Kidney (tissue), 14 donors: Measurements from ENCODE around the gene SLFN12L. TPM values are rescaled to one million over a fixed set of nuclear protein-coding genes. Genes with fewer than 3 reads are reported as not detected.
"Not testable (repeated sequence)": the region's sequence is repeated elsewhere in the genome, so short reads cannot be mapped to it uniquely, and the experiment has no call there.

Experiments used
- DNase-seq, 5 donors: peaks; one replicate each; pipeline ENCODE4 v3.0.0-alpha.2; 2013 to 2020
- FAIRE-seq: peaks from 2 replicates; lab custom pipeline; 2012; peaks lifted over from hg19 to GRCh38; lab: Jason Lieb, UNC
- H3K27ac ChIP-seq, 2 donors: one replicate each; pipeline ENCODE4 v1.7.0; 2013; ENCODE audit warnings: low read depth in 2 of 2, low read length in 2 of 2, inconsistent platforms in 1 of 2
- H3K27me3 ChIP-seq: one replicate; pipeline ENCODE4 v1.7.1; 2013; ENCODE audit warnings: low read length, inconsistent platforms; ENCODE audit not compliant: control insufficient read depth, insufficient read depth
- H3K36me3 ChIP-seq, 3 donors: one replicate each; pipeline versions ENCODE4 v1.7.0 to v1.7.1; 2013; ENCODE audit warnings: low read length in 3 of 3, control low read depth in 1 of 3, inconsistent platforms in 1 of 3; ENCODE audit not compliant: insufficient read depth in 3 of 3, control insufficient read depth in 2 of 3
- H3K4me1 ChIP-seq, 3 donors: one replicate each; pipeline versions ENCODE4 v1.7.0 to v1.7.1; 2013; ENCODE audit warnings: low read length in 3 of 3, inconsistent platforms in 1 of 3, low read depth in 1 of 3; ENCODE audit not compliant: control insufficient read depth in 2 of 3, insufficient read depth in 2 of 3
- H3K4me3 ChIP-seq, 3 donors: one replicate each; pipeline versions ENCODE4 v1.7.0 to v1.8.1; 2013; ENCODE audit warnings: low read length in 3 of 3, control low read depth in 1 of 3, inconsistent platforms in 1 of 3
- H3K9ac ChIP-seq, 3 donors: one replicate each; pipeline versions ENCODE4 v1.7.0 to v1.7.1; 2013; ENCODE audit warnings: low read length in 3 of 3, control low read depth in 1 of 3, inconsistent platforms in 1 of 3
- H3K9me3 ChIP-seq, 3 donors: one replicate each; pipeline versions ENCODE4 v1.7.0 to v1.7.1; 2013; ENCODE audit warnings: low read length in 3 of 3, control low read depth in 1 of 3, inconsistent platforms in 1 of 3; ENCODE audit not compliant: control insufficient read depth in 2 of 3, insufficient read depth in 1 of 3
- intact Hi-C: fragments of 100-400 bp; cut with DNase I; formaldehyde crosslinking; loops from one replicate; pipeline ENCODE4 v1.11.1; 2022
- polyA plus RNA-seq: library from polyadenylated mRNA; stranded (reverse); fragments of 350-450 nt; fragmentation: Illumina TruSeq; extraction: RNeasy Lipid Tissue Mini Kit (QIAGEN cat#74804); gene quantifications from one replicate; pipeline ENCODE4 v1.2.3, GENCODE V29; 2014; ENCODE audit warnings: low read depth, low replicate concordance; ENCODE audit not compliant: insufficient read depth
- total RNA-seq: library from RNA; stranded (reverse); fragmentation: NEBNext Ultra II Directional; extraction: Animal tissue kit (Norgen Biotek cat#: 25700); gene quantifications from one replicate; pipeline ENCODE4 v1.2.1, GENCODE V29; 2021
- TF ChIP-seq, protein P1 (sequence below): IDR thresholded peaks from 3 replicates; pipeline ENCODE4 v1.5.1; 2012; ENCODE audit warnings: mild to moderate bottlenecking, moderate library complexity, borderline replicate concordance; ENCODE audit not compliant: insufficient read depth; ENCODE audit errors: extremely low read depth
- donor health status: control.
- donor health status: control.
- donor health status: control.
- donor health status: control.
- donor health status: control.
- donor health status: DM: yes; HTN: yes; CAD: no.
- donor health status: Normal renal cell carcinoma (clear cell type).

Gene SLFN12L
- total and polyA plus RNA-seq, 2 donors from 2014 or later: 0.62 to 6.2 TPM

DNA sequence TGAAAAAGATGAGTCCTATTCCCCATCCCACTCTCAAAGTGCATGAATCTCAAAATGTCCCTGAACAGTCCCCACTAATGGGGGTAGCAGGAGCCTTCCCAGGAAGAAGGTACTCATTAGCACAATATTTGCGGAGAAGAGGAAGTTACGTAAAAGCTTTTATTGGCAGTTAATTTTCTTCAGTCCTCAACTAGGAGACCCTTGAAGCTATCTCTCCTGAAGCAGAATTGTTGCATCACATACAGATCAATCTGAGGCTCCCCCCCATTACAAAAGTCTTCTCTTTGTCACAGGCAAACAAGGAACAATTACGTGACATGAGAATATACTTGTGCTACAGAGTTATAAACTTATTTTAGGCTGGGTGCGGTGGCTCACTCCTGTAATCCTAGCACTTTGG is 14.2 kb downstream of the SLFN12L start:
- no peaks in the 10 kb centered on the region for H3K27me3 ChIP-seq
- intact Hi-C loops: no loop called here
- no peak overlapping the region for H3K4me3 ChIP-seq
- H3K9ac ChIP-seq: no peak overlapping the region
- no peak overlapping the region for H3K27ac ChIP-seq
- no peaks in the 10 kb centered on the region for H3K4me1 ChIP-seq
- DNase-seq (no peak), FAIRE-seq (no peak)
- TF ChIP-seq, protein P1, sequence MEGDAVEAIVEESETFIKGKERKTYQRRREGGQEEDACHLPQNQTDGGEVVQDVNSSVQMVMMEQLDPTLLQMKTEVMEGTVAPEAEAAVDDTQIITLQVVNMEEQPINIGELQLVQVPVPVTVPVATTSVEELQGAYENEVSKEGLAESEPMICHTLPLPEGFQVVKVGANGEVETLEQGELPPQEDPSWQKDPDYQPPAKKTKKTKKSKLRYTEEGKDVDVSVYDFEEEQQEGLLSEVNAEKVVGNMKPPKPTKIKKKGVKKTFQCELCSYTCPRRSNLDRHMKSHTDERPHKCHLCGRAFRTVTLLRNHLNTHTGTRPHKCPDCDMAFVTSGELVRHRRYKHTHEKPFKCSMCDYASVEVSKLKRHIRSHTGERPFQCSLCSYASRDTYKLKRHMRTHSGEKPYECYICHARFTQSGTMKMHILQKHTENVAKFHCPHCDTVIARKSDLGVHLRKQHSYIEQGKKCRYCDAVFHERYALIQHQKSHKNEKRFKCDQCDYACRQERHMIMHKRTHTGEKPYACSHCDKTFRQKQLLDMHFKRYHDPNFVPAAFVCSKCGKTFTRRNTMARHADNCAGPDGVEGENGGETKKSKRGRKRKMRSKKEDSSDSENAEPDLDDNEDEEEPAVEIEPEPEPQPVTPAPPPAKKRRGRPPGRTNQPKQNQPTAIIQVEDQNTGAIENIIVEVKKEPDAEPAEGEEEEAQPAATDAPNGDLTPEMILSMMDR: no peak
- H3K9me3 ChIP-seq: no peaks in the 10 kb centered on the region
- H3K36me3 ChIP-seq: no peaks in the 10 kb centered on the region

DNA sequence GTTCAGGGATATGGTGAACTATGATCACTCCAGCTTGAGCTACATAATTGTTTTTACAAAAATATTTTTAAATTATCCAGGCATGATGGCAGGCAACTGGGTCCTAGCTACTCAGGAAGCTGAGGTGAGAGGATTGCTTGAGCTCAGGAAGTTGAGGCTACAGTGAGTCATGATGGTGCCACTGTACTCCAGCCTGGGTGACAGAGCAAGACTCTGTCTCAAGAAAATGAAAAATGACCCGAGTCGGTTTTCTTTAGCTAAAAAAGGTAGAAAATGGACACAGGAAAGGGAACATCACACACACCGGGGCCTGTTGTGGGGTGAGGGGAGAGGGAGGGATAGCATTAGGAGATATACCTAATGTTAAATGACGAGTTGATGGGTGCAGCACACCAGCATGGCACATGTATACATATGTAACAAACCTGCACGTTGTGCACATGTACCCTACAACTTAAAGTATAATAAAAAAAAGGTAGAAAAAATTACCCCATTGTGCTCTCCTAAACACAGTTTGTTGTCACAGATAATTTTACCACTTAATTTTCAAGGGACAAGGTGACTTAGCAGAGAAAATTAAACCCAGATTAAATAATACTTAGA is 15.7 kb downstream of the SLFN12L start:
- H3K27me3 ChIP-seq, FAIRE-seq, H3K36me3 ChIP-seq, H3K4me1 ChIP-seq, intact Hi-C loops, DNase-seq, H3K4me3 ChIP-seq, H3K9ac ChIP-seq, H3K27ac ChIP-seq, H3K9me3 ChIP-seq: not testable (repeated sequence)

DNA sequence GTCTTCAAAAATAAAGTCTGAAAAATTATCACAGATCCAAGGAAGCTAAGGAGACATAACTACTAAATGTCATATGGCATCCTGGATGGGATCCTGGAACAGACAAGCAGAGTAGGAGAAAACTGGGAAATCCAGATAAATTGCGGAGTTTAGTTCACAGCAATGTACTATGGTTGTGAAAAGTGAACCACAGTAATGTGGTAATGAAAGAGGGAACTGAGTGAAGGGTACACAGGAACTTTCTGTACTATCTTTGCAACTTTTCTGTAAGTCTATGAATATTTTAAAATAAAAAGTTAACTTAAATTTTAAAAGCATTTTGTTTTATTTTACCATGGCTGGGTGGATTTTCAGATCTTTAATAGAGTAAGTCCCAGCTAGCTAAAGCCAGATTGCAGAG is 16.3 kb downstream of the SLFN12L start:
- Histone ChIP-seq H3K4me3 (no peak overlapping the region), H3K27me3 (peaks cover 4% of the 10 kb centered on the region), H3K36me3 (no peaks in the 10 kb centered on the region), H3K9me3 (no peaks in the 10 kb centered on the region), H3K4me1 (no peaks in the 10 kb centered on the region), H3K27ac (no peak overlapping the region), H3K9ac (no peak overlapping the region)
- FAIRE-seq (no peak), DNase-seq (no peak)
- intact Hi-C loops: no loop called here
- TF ChIP-seq, protein P1: no peak

DNA sequence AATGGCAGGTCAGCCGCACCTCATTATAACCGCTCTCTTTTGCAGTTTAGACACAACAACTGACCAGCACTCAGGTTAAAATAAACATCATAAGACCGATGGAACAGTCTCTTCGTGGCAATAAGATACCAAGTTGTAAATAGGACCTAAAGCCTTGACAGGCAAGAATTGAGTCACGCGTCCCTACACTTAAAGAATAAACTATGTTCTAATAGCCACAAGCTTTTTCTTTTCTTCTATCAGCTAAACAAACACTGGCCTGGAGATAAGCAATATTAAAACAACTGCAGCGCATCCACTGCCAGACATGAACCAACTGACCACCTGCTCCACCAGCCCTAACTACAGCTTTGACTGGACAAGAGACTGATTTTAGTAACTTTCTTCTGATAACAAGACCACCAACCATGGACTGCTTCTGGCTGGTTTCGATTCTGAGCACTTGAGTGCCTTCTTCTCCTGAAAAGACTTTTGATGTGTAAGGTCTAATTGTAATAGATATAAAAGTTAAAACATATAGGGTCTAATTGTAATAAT is 17.5 kb downstream of the SLFN12L start:
- Histone ChIP-seq H3K9me3 (no peaks in the 10 kb centered on the region), H3K4me1 (no peaks in the 10 kb centered on the region), H3K27ac (no peak overlapping the region), H3K4me3 (no peak overlapping the region), H3K9ac (no peak overlapping the region), H3K36me3 (no peaks in the 10 kb centered on the region), H3K27me3 (peaks cover 7% of the 10 kb centered on the region)
- intact Hi-C loops: no loop called here
- DNase-seq: no peak
- TF ChIP-seq, protein P1: no peak
- no peak for FAIRE-seq
